ENCODE results near the gene PGAM5.
"Not testable (repeated sequence)": the region's sequence is repeated elsewhere in the genome, so short reads cannot be mapped to it uniquely, and the experiment has no call there.

PGAM5 gene

GRCh38 chr12:132694888-132695287, 15.8 kb upstream of the PGAM5 start:
- not testable (repeated sequence) for H3K27me3 ChIP-seq (ENCODE audit: control insufficient read depth in 1 of 2, insufficient read depth in 2 of 2, low read length in 2 of 2); H3K27ac ChIP-seq (ENCODE audit: low read depth, low read length)

GRCh38 chr12:132695431-132695830, 15.2 kb upstream of the PGAM5 start:
- Histone ChIP-seq H3K9ac (ENCODE audit: low read length) (no peak overlapping the region), H3K27me3 (ENCODE audit: control insufficient read depth in 1 of 2, insufficient read depth in 2 of 2, low read length in 2 of 2) (no peaks in the 10 kb centered on the region)

More at GRCh38 chr12:132694888-132695287, 15.8 kb upstream of the PGAM5 start:
- not testable (repeated sequence) for H3K36me3 ChIP-seq (ENCODE audit: insufficient read depth, low read length); H3K9ac ChIP-seq (ENCODE audit: low read length); H3K4me3 ChIP-seq (ENCODE audit: low read depth in 1 of 2, low read length in 2 of 2); H3K4me1 ChIP-seq (ENCODE audit: insufficient read depth, low read length); H3K9me3 ChIP-seq (ENCODE audit: low read length)

DNA sequence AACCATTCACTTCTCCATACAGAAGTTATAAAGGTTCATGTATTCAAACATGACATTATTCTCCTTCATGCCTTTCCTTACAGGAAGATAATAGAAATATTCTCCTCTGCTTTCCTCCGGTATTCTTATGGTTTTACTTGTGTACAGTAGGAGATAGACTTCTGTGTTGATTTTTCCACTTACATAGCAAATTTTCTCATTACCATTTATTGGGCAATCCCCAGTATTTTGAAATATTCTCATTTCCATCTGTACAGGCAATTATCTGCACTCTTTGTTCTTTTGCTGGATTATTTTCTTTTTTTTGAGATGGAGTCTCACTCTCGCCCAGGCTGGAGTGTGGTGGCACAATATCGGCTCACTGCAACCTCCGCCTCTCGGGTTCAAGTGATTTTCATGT, 12.3 kb upstream of the PGAM5 start:
- H3K4me1 ChIP-seq (ENCODE audit: insufficient read depth, low read length) = no peaks in the 10 kb centered on the region
- H3K36me3 ChIP-seq (ENCODE audit: insufficient read depth, low read length) = no peaks in the 10 kb centered on the region
- H3K9me3 ChIP-seq (ENCODE audit: low read length) = no peaks in the 10 kb centered on the region
- H3K4me3 ChIP-seq (ENCODE audit: low read depth in 1 of 2, low read length in 2 of 2) = no peak overlapping the region
- no peaks in the 10 kb centered on the region for H3K27me3 ChIP-seq (ENCODE audit: control insufficient read depth in 1 of 2, insufficient read depth in 2 of 2, low read length in 2 of 2)
- no peak overlapping the region for H3K27ac ChIP-seq (ENCODE audit: low read depth, low read length)
- no peak overlapping the region for H3K9ac ChIP-seq (ENCODE audit: low read length)

More at GRCh38 chr12:132695431-132695830, 15.2 kb upstream of the PGAM5 start:
- Histone ChIP-seq H3K9me3 (ENCODE audit: low read length) (no peaks in the 10 kb centered on the region), H3K4me1 (ENCODE audit: insufficient read depth, low read length) (no peaks in the 10 kb centered on the region), H3K27ac (ENCODE audit: low read depth, low read length) (no peak overlapping the region), H3K36me3 (ENCODE audit: insufficient read depth, low read length) (no peaks in the 10 kb centered on the region), H3K4me3 (ENCODE audit: low read depth in 1 of 2, low read length in 2 of 2) (no peak overlapping the region)

- Histone ChIP-seq H3K4me1 (ENCODE audit: insufficient read depth, low read length) (no peaks in the 10 kb centered on the region), H3K9me3 (ENCODE audit: low read length) (no peaks in the 10 kb centered on the region), H3K36me3 (ENCODE audit: insufficient read depth, low read length) (peaks cover 5% of the 10 kb centered on the region), H3K27me3 (ENCODE audit: control insufficient read depth in 1 of 2, insufficient read depth in 2 of 2, low read length in 2 of 2) (no peaks in the 10 kb centered on the region), H3K9ac (ENCODE audit: low read length) (no peak overlapping the region), H3K27ac (ENCODE audit: low read depth, low read length) (no peak overlapping the region), H3K4me3 (ENCODE audit: low read depth in 1 of 2, low read length in 2 of 2) (no peak overlapping the region)
Observed at GRCh38 chr12:132700212-132700822, 10.3 kb upstream of the PGAM5 start.

- Histone ChIP-seq H3K27ac (ENCODE audit: low read depth, low read length) (no peak overlapping the region), H3K36me3 (ENCODE audit: insufficient read depth, low read length) (peaks cover 5% of the 10 kb centered on the region), H3K9me3 (ENCODE audit: low read length) (no peaks in the 10 kb centered on the region), H3K4me1 (ENCODE audit: insufficient read depth, low read length) (no peaks in the 10 kb centered on the region), H3K4me3 (ENCODE audit: low read depth in 1 of 2, low read length in 2 of 2) (no peak overlapping the region), H3K9ac (ENCODE audit: low read length) (no peak overlapping the region), H3K27me3 (ENCODE audit: control insufficient read depth in 1 of 2, insufficient read depth in 2 of 2, low read length in 2 of 2) (no peaks in the 10 kb centered on the region)
Observed at GRCh38 chr12:132702640-132703039, 8.0 kb upstream of the PGAM5 start.

GRCh38 chr12:132703641-132704040, 7.0 kb upstream of the PGAM5 start:
- Histone ChIP-seq H3K9me3 (ENCODE audit: low read length) (no peaks in the 10 kb centered on the region), H3K27me3 (ENCODE audit: control insufficient read depth in 1 of 2, insufficient read depth in 2 of 2, low read length in 2 of 2) (no peaks in the 10 kb centered on the region), H3K4me3 (ENCODE audit: low read depth in 1 of 2, low read length in 2 of 2) (no peak overlapping the region), H3K27ac (ENCODE audit: low read depth, low read length) (no peak overlapping the region), H3K9ac (ENCODE audit: low read length) (no peak overlapping the region), H3K36me3 (ENCODE audit: insufficient read depth, low read length) (peaks cover 5% of the 10 kb centered on the region), H3K4me1 (ENCODE audit: insufficient read depth, low read length) (no peaks in the 10 kb centered on the region)

- no peaks in the 10 kb centered on the region for H3K27me3 ChIP-seq (ENCODE audit: control insufficient read depth in 1 of 2, insufficient read depth in 2 of 2, low read length in 2 of 2)
- peaks cover 7% of the 10 kb centered on the region for H3K4me1 ChIP-seq (ENCODE audit: insufficient read depth, low read length)
- no peak overlapping the region for H3K4me3 ChIP-seq (ENCODE audit: low read depth in 1 of 2, low read length in 2 of 2)
- H3K9me3 ChIP-seq (ENCODE audit: low read length) = no peaks in the 10 kb centered on the region
- no peak overlapping the region for H3K9ac ChIP-seq (ENCODE audit: low read length)
- no peak overlapping the region for H3K27ac ChIP-seq (ENCODE audit: low read depth, low read length)
- peaks cover 5% of the 10 kb centered on the region for H3K36me3 ChIP-seq (ENCODE audit: insufficient read depth, low read length)
Observed at GRCh38 chr12:132707241-132707640, 3.4 kb upstream of the PGAM5 start.

GRCh38 chr12:132708150-132708549, 2.5 kb upstream of the PGAM5 start:
- H3K27ac ChIP-seq (ENCODE audit: low read depth, low read length) = no peak overlapping the region

GRCh38 chr12:132710043-132710404, 618 bp upstream of the PGAM5 start:
- H3K4me1 ChIP-seq (ENCODE audit: insufficient read depth, low read length) = peaks cover 7% of the 10 kb centered on the region
- H3K27ac ChIP-seq (ENCODE audit: low read depth, low read length) = peak overlapping the region; percentile 61

More at GRCh38 chr12:132708150-132708549, 2.5 kb upstream of the PGAM5 start:
- H3K27me3 ChIP-seq (ENCODE audit: control insufficient read depth in 1 of 2, insufficient read depth in 2 of 2, low read length in 2 of 2) = no peaks in the 10 kb centered on the region
- peaks cover 7% of the 10 kb centered on the region for H3K4me1 ChIP-seq (ENCODE audit: insufficient read depth, low read length)
- no peaks in the 10 kb centered on the region for H3K9me3 ChIP-seq (ENCODE audit: low read length)
- no peak overlapping the region for H3K9ac ChIP-seq (ENCODE audit: low read length)
- H3K4me3 ChIP-seq (ENCODE audit: low read depth in 1 of 2, low read length in 2 of 2) = no peak overlapping the region
- peaks cover 5% of the 10 kb centered on the region for H3K36me3 ChIP-seq (ENCODE audit: insufficient read depth, low read length)

GRCh38 chr12:132711080-132711843, 620 bp downstream of the PGAM5 start:
- no peaks in the 10 kb centered on the region for H3K27me3 ChIP-seq (ENCODE audit: control insufficient read depth in 1 of 2, insufficient read depth in 2 of 2, low read length in 2 of 2)
- H3K36me3 ChIP-seq (ENCODE audit: insufficient read depth, low read length) = peaks cover 7% of the 10 kb centered on the region
- no peak overlapping the region for H3K9ac ChIP-seq (ENCODE audit: low read length)
- H3K4me3 ChIP-seq (ENCODE audit: low read depth in 1 of 2, low read length in 2 of 2) = peak overlapping the region; percentile 45 to 87
- peaks cover 7% of the 10 kb centered on the region for H3K4me1 ChIP-seq (ENCODE audit: insufficient read depth, low read length)
- no peaks in the 10 kb centered on the region for H3K9me3 ChIP-seq (ENCODE audit: low read length)
- H3K27ac ChIP-seq (ENCODE audit: low read depth, low read length) = peak overlapping the region; percentile 58

More at GRCh38 chr12:132710043-132710404, 618 bp upstream of the PGAM5 start:
- H3K9ac ChIP-seq (ENCODE audit: low read length) = peak overlapping the region; percentile 65
- H3K4me3 ChIP-seq (ENCODE audit: low read depth in 1 of 2, low read length in 2 of 2) = peak overlapping the region; percentile 45 to 87
- H3K27me3 ChIP-seq (ENCODE audit: control insufficient read depth in 1 of 2, insufficient read depth in 2 of 2, low read length in 2 of 2) = no peaks in the 10 kb centered on the region
- H3K9me3 ChIP-seq (ENCODE audit: low read length) = no peaks in the 10 kb centered on the region
- H3K36me3 ChIP-seq (ENCODE audit: insufficient read depth, low read length) = peaks cover 6% of the 10 kb centered on the region

GRCh38 chr12:132713123-132713522, 2.5 kb downstream of the PGAM5 start:
- H3K36me3 ChIP-seq (ENCODE audit: insufficient read depth, low read length) = peaks cover 15% of the 10 kb centered on the region
- H3K4me3 ChIP-seq (ENCODE audit: low read depth in 1 of 2, low read length in 2 of 2) = no peak overlapping the region
- no peak overlapping the region for H3K9ac ChIP-seq (ENCODE audit: low read length)
- no peaks in the 10 kb centered on the region for H3K27me3 ChIP-seq (ENCODE audit: control insufficient read depth in 1 of 2, insufficient read depth in 2 of 2, low read length in 2 of 2)
- H3K4me1 ChIP-seq (ENCODE audit: insufficient read depth, low read length) = peaks cover 7% of the 10 kb centered on the region
- no peaks in the 10 kb centered on the region for H3K9me3 ChIP-seq (ENCODE audit: low read length)
- no peak overlapping the region for H3K27ac ChIP-seq (ENCODE audit: low read depth, low read length)

- H3K27me3 ChIP-seq (ENCODE audit: control insufficient read depth in 1 of 2, insufficient read depth in 2 of 2, low read length in 2 of 2) = no peaks in the 10 kb centered on the region
- no peak overlapping the region for H3K27ac ChIP-seq (ENCODE audit: low read depth, low read length)
- H3K9ac ChIP-seq (ENCODE audit: low read length) = no peak overlapping the region
- H3K9me3 ChIP-seq (ENCODE audit: low read length) = no peaks in the 10 kb centered on the region
- H3K4me3 ChIP-seq (ENCODE audit: low read depth in 1 of 2, low read length in 2 of 2) = no peak overlapping the region
- peaks cover 32% of the 10 kb centered on the region for H3K36me3 ChIP-seq (ENCODE audit: insufficient read depth, low read length)
- H3K4me1 ChIP-seq (ENCODE audit: insufficient read depth, low read length) = peaks cover 7% of the 10 kb centered on the region
Observed at GRCh38 chr12:132715874-132716273, 5.2 kb downstream of the PGAM5 start.
